ENCODE data around the gene MICAL3.

- no peak for TF ChIP-seq CTCF (IDR thresholded peaks at IDR 0.05)
- TF ChIP-seq POLR2A (IDR thresholded peaks at IDR 0.05), result no peak
Observed at GRCh38 chr22:18013947-18014346, 10.4 kb downstream of the MICAL3 start.
